Germinal center (tissue), 1 donor: ENCODE measurements around the gene LRRC14B.
A peak's percentile ranks its signal among the peaks of the same experiment; 100 is the strongest.

Source experiments
- DNase-seq: peaks from one replicate; pipeline ENCODE4 v3.0.0; 2012; ENCODE audit warnings: mixed read lengths, low spot score

The LRRC14B gene

DNA sequence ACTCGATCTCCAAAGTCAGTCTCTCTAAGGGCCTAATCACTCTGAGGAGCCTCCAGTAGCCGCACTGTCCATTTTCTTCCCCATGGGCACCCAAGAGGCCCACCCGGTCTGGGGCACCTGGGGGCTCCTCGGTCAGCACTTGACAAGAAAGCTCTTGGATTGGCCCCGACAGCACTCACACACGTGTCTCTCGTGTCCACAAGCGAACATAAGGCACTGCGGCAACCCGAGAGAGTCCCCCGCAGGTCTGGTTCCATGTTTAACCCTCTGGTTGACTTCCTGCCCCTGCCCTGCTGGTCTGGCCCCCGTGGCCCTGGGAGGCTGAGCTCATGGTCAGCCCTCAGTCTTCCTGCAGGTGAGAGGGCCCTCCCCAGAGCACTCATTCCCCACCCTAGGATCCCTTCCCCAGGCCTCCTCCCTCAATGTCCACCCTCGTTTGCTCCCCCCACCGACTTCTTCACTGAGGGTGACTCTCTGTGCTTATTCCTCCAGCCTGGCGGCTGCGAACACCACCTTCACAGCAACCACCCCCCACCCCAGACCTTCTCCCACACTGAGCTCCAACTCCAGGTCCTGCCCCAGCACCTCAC is 16.3 kb upstream of the LRRC14B start:
- no peak for DNase-seq

DNA sequence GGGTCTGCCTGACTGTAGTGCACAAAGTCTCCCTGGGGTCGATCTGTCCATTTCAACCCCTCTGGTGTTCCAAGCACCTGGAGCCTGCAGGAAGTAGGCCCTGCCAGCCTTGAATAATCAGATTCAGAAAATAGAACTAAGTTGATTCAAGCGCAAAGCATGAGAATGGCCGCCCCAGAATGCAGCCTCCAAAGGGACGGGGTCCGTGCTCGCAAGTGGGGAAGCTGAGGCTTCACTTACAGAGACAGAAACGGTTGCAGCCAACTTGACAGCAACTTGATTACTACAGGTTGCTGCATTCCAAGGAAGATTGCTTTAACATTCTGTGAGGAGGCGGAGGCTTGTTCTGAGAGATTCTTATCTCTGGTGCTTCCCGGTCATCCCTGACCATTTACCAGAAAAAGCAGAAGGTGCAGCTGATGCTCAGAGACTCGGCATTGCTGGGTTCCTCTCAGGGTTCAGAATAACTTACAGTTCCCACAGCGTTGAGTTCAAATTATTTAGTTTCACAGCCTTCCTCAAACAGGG is 14.9 kb upstream of the LRRC14B start:
- DNase-seq: no peak

- no peak for DNase-seq
These were observed 13.2 kb upstream of the LRRC14B start for GRCh38 chr5:178110-178509.

DNA sequence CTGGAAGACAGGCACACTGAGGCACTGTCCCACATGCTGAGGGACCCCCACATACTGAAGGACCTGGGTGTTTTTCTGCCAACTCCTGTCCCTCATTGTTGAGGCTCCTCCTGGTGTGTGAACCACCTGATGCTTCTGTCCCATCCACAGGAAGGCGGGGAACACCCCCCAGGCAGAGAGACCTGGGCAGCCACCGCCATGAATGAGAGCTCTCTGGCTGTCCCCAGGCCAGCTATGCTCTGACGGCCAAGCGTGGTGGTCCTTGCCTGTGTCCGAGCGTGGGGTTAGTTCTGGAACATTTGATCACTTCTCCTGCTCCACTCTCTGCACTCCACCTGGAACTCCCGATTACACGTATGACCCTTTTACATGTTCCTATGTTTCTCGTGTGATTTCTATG is 11.9 kb upstream of the LRRC14B start:
- DNase-seq: no peak

DNA sequence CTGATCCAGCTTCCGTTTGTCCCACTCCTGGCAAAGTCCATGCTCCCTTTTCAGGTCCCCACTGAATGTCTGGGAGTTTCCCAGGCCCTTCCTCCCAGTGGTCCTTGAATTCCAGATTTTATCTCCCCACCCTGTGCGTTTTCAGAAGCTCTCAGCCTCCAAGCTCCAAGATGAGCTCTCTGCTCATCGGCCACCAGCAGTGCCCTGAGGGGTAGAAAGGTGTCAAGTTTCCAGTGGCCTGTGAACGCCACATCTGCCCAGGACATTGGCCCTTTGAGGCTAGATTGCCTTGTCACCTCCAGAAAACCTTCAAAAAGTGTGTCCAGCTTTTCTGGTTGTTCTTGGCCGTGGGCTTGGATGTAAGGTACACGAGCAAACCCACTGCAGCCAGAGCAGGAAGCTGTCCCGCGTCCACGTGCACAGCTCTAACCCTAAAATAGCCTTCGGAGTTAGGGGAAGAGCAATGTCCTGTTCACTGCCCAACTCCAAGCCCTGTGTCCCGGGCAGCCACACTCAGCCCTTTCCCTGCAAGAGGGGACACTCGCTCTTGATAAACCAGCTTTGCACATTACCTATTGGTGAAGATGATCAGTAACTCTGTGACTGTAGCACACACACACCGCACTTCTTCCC is 10.9 kb upstream of the LRRC14B start:
- no peak for DNase-seq

DNA sequence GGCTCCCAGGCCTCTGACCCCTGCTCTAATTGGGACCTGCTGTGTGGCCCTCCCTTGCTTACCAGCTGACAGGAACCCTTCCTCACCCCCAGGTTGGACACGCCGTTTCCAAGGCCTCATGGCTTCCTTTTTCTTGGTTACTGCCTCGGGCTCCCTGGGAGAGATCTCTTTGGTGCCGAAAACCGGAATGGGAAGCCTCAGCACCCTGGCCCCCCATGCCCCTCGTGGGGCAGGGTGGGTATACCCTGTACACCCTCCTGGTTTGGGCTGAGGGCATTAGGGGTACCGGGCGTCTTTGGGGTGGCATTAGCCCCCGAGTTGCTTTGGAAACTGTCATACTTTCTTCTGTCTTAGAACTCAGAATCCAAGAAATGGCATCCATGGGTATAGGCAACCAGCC is 10.1 kb upstream of the LRRC14B start:
- DNase-seq: no peak

DNA sequence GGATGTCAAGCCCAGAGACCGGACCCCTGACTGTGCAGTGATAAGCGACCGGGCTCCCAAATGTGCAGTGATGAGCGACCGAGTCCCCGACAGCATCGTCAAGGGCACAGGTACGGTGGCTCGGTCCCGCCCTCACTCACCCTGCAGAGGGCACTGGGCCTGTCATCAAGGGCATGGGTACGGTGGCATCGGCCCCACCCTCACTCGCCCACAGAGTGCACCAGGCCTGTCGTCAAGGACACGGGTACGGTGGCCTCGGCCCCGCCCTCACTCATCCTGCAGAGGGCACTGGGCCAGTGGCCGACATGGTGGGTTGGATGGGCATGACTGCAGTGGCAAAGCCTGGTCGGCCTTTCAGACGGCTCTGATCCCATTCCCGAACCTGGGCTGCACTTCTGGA is 9.7 kb upstream of the LRRC14B start:
- no peak for DNase-seq

DNA sequence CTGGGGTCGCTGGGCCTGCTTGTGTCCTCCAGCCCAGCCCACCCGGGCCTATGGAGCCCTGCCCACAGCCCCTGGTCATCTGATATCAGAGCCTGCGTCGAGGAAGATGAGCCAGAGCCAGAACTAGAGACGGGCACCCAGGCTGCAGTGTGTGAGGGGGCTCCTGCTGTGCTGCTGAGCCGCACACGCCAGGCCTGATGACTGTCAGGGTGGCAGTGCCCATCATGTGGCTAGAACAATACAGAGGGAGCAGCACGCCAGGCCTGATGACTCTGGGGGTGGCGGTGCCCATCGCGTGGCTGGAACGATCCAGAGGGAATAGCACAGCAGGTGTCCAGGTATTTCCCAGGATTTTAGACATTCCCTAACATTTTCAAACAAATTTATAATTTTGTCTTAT is 9.2 kb upstream of the LRRC14B start:
- DNase-seq: no peak

- no peak for DNase-seq
These were observed 6.8 kb upstream of the LRRC14B start for GRCh38 chr5:184471-184870.

DNA sequence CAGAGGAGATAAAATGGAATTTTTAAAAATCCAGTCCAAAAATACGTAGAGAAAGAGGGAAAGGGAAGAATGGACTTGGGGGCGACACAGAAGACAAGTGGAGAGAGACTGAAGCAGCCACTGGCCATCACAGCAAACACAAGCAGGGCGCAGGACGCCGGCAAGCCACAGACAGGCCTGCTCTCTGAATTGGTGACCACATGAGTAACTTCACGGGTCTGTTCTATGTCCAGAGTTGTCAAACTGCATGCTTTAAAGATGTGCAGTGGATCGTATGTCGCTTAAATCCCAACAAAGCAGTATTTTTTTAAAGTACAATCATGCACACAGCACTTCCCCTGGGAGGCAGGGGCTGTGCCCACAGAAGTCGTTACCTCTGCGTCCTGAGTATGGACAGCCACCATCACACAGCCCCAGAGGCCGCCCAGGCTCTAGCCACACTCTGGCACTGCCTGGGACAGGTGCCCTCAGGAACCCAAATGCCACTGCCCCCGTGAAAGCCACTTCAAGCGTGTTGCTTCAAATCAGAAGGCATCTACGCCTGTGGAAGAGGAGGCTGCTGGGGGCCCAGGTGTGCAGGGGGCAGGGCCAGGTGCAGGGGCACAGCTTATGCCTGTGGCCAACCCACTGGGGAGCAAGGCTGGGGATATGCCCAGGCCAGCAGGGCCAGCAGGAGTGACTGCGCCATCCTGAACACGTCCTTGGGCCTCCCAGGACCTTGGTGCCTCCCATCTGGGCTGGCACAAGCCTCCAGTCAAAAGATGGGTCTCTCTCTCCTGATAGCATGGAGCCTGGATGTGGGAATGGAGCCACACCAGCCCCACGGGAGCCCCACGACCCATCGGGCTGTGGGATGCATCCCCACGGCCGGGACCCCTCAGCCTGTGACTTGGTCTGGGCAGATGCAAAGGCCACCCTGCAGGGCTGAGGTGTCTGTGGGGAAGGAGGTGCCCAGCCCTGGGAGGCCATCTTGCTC is 5.9 kb upstream of the LRRC14B start:
- no peak for DNase-seq

DNA sequence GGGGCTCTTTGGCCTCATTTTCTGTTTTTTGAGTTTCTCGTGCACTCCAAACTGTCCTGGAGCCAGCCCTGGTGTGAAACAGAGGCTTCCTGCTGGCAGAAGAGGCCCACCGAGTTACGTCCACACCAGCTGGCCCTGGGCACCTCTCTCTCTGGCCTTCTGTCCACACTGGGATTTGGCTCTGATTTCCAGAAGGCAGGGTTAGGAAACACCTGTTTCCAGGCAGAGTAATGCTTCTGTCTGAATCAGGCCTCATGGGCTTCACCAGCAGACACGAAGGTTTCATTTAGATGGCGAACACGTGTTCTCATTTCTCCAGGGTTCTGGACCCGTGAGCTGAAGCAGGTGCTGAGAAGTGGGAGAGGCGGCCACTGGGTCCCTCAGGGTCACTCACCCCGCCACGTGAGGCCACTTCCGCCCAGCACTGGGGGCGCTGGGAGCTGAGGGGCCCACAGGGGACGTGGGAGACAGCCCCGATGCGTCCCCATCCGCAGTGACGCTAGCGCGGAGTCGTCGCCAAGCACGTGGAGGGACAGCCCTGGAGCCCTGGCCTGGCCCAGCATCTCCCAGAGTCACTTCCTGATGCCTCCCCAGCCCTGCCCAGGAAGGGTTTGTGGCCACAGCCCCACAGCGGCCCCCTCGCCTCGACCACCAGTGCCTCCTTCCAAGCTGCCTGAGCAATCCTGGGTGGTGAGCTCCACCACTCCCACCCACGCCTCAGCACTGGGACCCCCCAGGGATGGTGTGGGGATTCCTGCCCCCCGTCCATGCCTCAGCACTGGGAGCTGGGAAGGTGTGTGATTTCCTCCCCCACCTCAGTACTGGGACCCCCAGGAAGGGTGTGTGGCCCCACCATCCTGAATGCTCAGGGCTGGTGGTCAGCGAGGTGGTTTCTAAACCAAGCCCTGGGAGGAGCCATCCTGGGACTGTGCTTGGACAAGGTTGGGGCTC is 4.9 kb upstream of the LRRC14B start:
- DNase-seq: no peak

DNA sequence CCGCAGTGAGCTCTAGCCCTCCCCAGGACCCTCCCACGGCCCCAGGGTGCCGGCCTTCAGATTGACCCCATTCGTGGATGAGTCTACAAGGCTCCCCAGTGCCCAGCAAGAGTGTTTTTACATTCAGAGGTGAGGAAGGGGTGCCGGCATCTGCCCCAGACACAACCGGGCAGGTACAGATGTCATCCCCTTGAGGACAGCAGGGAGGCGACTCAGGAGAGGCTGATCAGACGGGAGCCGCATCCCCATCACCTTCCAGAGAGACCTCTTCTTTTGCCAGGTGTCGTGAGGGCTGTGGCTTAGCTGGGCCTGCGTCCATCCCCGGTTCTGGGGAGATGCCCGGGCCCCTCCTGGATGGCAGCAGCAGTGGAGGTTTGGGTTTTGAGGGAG is 4.3 kb upstream of the LRRC14B start:
- DNase-seq: no peak

DNA sequence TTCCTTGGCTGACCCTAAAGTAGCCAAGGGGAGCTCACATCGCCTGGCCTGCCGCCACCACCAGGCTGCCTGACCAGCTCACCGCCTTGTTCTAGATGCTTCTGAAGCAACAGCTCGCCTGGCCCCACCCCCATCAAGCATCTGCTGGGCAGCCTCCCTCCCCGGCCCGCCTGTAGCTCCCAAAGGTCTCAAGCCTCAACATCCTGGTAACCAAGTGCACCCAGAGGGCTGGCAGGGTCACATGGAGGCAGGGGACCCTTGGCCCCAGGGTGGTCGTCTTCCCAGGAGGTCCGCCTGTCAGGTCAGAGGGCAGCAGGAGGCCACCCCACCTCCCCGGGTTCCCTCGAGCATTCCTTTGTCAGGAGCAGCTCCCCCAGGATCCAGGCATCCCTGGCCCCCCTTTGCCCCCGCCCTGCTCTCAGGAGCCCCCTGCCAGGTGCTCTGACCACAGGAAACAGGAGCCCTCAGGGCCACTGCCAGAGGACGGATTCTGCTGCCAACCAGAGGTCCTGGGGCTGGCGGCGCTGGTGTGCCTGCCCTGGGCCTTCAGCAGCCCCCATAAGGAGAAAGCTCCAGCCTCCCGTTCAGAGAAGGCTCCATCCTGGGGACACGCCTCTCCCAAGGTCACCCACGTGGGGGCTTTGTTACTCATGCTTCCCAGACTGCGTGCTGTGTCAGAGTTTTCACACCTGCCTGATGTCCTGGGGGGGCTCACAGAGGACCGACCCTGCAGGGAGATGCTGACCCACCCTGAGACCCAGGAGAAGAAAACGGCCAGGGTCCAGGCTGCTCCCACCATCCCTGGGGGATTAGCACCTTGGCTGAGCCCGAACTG is 3.5 kb upstream of the LRRC14B start:
- DNase-seq: no peak

DNA sequence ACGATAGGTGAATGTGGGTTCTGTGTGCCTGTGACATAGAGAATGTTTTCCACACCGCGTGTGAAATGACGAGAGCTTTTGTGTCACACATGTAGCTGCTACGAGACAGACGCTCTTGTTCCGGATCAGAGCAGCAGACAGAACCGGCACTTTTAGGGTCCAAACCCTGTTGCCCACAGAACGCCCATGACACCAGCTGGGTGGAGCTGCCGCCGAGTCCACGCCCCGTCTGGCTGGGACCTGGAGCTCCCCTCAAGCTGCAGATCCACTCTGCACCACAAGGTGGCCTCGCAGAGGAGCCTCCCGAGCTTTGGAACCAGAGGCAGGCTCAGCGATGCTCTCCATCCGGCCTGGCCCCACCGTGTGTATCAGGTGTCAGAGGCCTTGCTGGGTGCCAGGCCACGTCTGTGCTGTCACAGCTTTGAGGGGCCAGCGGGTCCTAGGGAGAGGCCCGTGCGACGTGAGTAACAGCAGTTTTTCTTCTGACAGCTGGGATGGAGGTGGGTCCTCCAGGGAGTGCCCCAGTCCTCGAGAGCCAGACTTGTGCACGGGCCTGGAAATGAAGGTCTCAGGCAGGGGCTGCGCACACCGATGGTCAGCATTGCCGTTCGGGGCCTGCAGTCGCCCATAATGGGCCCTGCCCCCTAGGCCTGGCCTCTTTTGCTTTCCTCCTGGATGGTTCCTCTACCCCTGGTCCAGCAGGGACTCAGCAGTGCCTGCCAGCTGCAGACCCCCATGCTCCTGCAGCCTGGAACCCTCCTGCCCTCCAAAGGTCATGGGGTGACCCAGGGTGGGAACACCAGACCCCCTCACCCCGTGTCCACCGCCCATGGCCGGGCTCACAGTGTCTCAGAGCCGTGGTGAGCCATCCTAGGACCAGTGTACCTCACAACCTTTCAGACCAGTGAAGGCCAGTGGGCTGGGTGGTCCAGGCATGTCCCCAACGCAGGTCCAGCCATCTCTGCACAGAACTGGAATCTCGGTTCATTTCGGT is 2.5 kb upstream of the LRRC14B start:
- DNase-seq: peak; percentile 89

DNA sequence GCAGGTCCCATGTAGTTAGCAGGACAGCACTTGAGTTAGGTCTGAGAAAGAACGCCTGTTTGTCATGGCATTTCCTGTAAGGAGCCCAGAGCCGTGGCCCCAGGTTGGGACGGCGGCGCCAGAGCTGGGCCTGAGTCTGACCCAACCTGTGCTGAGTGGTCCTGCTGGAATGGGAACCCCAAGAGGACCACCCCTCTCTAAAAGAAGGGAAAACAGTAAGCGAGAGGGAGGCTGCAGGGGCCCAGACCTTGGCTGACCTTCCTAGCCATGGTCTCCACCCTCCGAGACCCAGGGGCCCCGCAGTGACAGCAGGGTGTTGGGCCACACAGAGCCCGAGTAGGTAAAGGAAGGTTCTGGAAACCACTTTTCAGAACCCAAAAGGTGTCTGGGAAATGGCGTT is 1.8 kb upstream of the LRRC14B start:
- no peak for DNase-seq

DNA sequence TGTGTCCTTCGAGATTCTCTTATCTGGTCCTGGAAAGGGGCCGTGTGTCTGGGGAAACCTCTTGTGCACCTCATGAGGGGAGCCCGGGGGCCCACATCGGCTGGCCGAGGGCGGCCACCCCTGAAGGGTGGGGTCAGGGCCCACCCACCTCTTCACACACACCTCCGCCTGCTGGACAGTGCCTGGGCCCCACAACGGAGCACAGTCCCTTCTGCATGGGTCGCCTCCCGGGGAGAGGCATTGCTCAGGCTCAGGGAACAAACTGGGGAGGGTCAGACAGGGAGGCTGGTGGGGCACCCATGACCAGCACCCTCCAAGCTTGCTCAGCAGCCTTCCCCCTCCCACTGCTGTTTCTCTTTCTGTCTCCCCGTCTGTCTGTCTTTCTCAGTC is 1.3 kb upstream of the LRRC14B start:
- no peak for DNase-seq

DNA sequence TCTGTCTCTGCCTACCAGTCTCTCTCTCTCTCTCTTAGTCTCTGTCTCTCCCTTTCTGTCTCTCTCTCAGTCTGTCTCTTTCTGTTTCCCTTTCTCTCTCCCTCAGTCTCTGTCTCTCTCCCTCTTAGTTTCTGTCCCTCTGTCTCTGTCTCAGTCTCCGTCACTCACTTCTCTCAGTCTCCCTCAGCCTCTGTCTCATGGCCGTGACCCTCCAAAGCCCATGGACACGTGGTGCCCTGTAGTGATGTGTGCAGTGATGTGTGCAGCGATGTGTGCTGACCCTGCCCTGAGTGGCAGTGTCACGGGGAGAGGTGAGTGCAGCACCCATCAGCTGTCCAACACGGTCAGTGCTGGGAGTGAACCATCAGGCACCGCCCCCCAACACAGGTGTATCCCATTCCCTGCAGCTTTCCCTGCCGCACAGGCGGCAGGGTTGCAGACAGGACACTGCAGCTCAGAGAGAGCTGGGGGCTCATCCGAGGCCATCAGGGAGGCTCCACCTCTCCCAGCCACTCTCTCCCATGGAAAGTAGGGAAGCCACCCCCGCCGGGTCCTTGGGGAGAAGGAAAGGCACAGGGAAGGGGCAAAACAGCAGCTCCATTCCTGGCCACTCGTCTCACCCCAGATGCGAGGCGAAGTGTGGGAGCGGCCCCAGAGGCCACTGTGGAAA is 794 bp upstream of the LRRC14B start:
- no peak for DNase-seq

DNA sequence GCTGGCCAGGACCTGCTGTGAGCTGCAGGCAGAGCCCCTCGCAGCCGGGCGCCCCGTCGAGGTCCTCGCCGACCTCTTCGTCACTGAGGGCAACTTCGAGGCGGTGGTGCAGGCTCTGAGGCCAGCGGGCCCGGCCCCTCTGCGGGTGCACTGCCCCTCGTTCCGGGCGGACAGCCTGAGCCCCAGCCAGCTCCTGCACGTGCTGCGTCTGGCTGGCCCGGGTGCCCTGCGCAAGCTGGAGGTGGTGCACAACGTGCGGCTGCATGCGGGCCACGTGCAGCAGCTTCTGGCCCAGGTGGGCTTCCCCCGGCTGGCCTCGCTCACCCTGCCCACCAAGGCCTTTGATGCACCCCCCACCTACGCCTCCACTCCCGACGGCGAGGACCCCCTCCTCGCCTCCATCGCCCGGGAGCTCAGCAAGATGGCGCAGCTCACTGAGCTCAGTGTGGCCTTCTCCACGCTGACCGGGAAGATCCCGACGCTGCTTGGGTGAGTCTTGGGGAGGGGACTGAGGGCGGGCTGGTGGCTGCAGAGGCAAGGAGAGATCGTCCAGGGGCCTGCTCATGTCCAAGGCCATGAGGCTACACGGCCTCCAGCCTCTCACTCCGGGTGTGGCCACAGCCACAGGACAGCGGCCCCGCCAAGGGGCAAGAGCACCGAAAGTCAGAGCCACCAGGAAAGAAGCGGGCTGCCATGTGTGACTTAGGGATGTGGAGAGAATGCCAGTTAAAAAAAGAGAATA is 825 bp downstream of the LRRC14B start:
- no peak for DNase-seq

DNA sequence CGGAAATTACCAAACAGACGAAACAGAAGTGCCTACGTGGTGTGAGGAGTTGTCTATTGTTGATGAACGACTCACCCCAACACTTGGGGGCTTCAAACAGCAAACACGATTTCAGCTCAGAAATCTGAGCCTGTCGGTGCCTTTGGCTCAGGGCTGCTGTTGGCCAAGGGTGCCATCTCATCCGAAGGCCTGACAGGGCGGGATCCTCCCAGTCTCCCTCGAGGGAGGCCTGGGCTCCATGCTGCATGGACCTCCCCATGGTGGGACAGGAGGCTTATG is 1.3 kb downstream of the LRRC14B start:
- DNase-seq: no peak
